ENCODE measurements around the gene VAMP2. TPM values are rescaled to one million over a fixed set of nuclear protein-coding genes. Genes with fewer than 3 reads are reported as not detected.

VAMP2 gene
- total RNA-seq, 6 experiments from 2014 or later: 4.4 to 18.6 (median 13.2) TPM

GRCh38 chr17:8110907-8111306 lies 51.8 kb downstream of the VAMP2 start:
- no peak overlapping the region for H3K4me3 ChIP-seq
- H3K4me1 ChIP-seq: peaks cover 0 to 6% (median 2%) of the 10 kb centered on the region in 4 donors
- DNase-seq (no peak), ATAC-seq (no peak)
- TF ChIP-seq CTCF (IDR thresholded peaks at IDR 0.05) (no peak), POLR2A (IDR thresholded peaks at IDR 0.05) (no peak)
- no peak overlapping the region for H3K27ac ChIP-seq
- H3K36me3 ChIP-seq: no peaks in the 10 kb centered on the region
- peaks cover 0 to 9% of the 10 kb centered on the region in 2 donors for H3K27me3 ChIP-seq
- H3K9me3 ChIP-seq: no peaks in the 10 kb centered on the region
- 89% methylated on average over 6 of the region's 6 CpGs for WGBS (ENCODE audit: insufficient coverage, low coverage, low lambda C conversion rate, missing lambda C conversion rate)
- intact Hi-C loops (cut with DNase I): loop anchor here in 1 of 2 donors (10.0 kb wide), 1 partner anchor 46 kb away; no protein-coding TSS in a partner anchor

GRCh38 chr17:8110456-8110804 lies 52.3 kb downstream of the VAMP2 start:
- DNase-seq (no peak), ATAC-seq (no peak)
- no peaks in the 10 kb centered on the region for H3K9me3 ChIP-seq
- peaks cover 0 to 9% of the 10 kb centered on the region in 2 donors for H3K27me3 ChIP-seq
- no peaks in the 10 kb centered on the region for H3K36me3 ChIP-seq
- no peak overlapping the region for H3K4me3 ChIP-seq
- TF ChIP-seq POLR2A (IDR thresholded peaks at IDR 0.05): no peak
- TF ChIP-seq CTCF (IDR thresholded peaks at IDR 0.05): no peak
- intact Hi-C loops (cut with DNase I): loop anchor here in 1 of 2 donors (10.0 kb wide), 1 partner anchor 46 kb away; no protein-coding TSS in a partner anchor
- 15% methylated on average over 5 of the region's 10 CpGs for WGBS (ENCODE audit: insufficient coverage, low coverage, low lambda C conversion rate, missing lambda C conversion rate)
- H3K4me1 ChIP-seq: peaks cover 0 to 6% (median 2%) of the 10 kb centered on the region in 4 donors
- no peak overlapping the region for H3K27ac ChIP-seq

- H3K4me1 ChIP-seq: peaks cover 0 to 6% (median 2%) of the 10 kb centered on the region in 4 donors
- ATAC-seq (peak; percentile 72 to 86 (median 78)), DNase-seq (peak in 2 of 3 donors; percentile 66 to 69)
- peaks cover 0 to 9% of the 10 kb centered on the region in 2 donors for H3K27me3 ChIP-seq
- TF ChIP-seq CTCF (IDR thresholded peaks at IDR 0.05) (peak; percentile 71 to 81 (median 74)), POLR2A (IDR thresholded peaks at IDR 0.05) (no peak)
- H3K4me3 ChIP-seq: peak overlapping the region in 1 of 3 donors; percentile 10
- intact Hi-C loops (cut with DNase I): loop anchor here in 1 of 2 donors (10.0 kb wide), 1 partner anchor 45 kb away; no protein-coding TSS in a partner anchor
- 25% methylated on average over 4 of the region's 63 CpGs for WGBS (ENCODE audit: insufficient coverage, low coverage, low lambda C conversion rate, missing lambda C conversion rate)
- H3K36me3 ChIP-seq: no peaks in the 10 kb centered on the region
- H3K27ac ChIP-seq: no peak overlapping the region
- no peaks in the 10 kb centered on the region for H3K9me3 ChIP-seq
Measured at GRCh38 chr17:8109661-8110455, 52.9 kb downstream of the VAMP2 start.

MicroRNAs within 50 kb of the gene (microRNA counts, 767-probe panel; counts per million panel counts)
- 237 counts per million for microRNA hsa-miR-4521

Small RNA genes lying within 50 kb of the gene (microRNA-seq; reads per million reads assigned to microRNA genes)
- 0.64 to 2.0 reads per million in 2 donors for gene MIR4521
- gene MIR6883: 0.29 to 0.64 reads per million in 2 donors

Other genes with a start within 250 kb of the VAMP2 start
- under 1 TPM; 0.18 to 0.70 (median 0.46) TPM for gene RNF227, start 246.7 kb downstream of the VAMP2 start, total RNA-seq
- gene KCNAB3, start 233.1 kb downstream of the VAMP2 start, total RNA-seq: 1 to 10 TPM in 3 of 6 experiments, under 1 TPM in 2, not detected in 1; 0.61 to 2.9 (median 1.0) TPM
- gene TRAPPC1, start 231.0 kb downstream of the VAMP2 start, total RNA-seq: 10 to 100 TPM; 43.7 to 57.1 (median 48.3) TPM
- gene CNTROB, start 230.7 kb downstream of the VAMP2 start, total RNA-seq: 10 to 100 TPM in 2 of 6 experiments, 1 to 10 TPM in 4; 7.3 to 12.7 (median 9.4) TPM
- gene GUCY2D, start 160.3 kb downstream of the VAMP2 start, total RNA-seq: under 1 TPM in 1 of 6 experiments, not detected in 5; 0.33 TPM
- gene ALOX15B, start 123.9 kb downstream of the VAMP2 start, total RNA-seq: 1 to 10 TPM in 2 of 6 experiments, under 1 TPM in 4; 0.22 to 2.2 (median 0.72) TPM
- gene ALOX12B, start 75.2 kb downstream of the VAMP2 start, total RNA-seq: not detected
- not detected for gene ALOXE3, start 44.4 kb downstream of the VAMP2 start, total RNA-seq
- gene HES7, start 38.8 kb downstream of the VAMP2 start, total RNA-seq: not detected
- 100 to 1,000 TPM in 1 of 6 experiments, 10 to 100 TPM in 5; 25.7 to 118 (median 55.2) TPM for gene PER1, start 10.5 kb downstream of the VAMP2 start, total RNA-seq
- 1 to 10 TPM; 2.3 to 5.0 (median 3.4) TPM for gene TMEM107, start 13.4 kb upstream of the VAMP2 start, total RNA-seq
- gene BORCS6, start 27.2 kb upstream of the VAMP2 start, total RNA-seq: 1 to 10 TPM; 3.1 to 5.3 (median 4.2) TPM
- 1 to 10 TPM in 4 of 6 experiments, under 1 TPM in 2; 0.26 to 3.9 (median 1.5) TPM for gene AURKB, start 47.6 kb upstream of the VAMP2 start, total RNA-seq
- gene CTC1, start 85.1 kb upstream of the VAMP2 start, total RNA-seq: 10 to 100 TPM in 5 of 6 experiments, 1 to 10 TPM in 1; 8.5 to 29.1 (median 21.1) TPM
- gene PFAS, start 86.3 kb upstream of the VAMP2 start, total RNA-seq: 10 to 100 TPM in 5 of 6 experiments, 1 to 10 TPM in 1; 10.0 to 21.0 (median 15.6) TPM
- gene RANGRF, start 125.7 kb upstream of the VAMP2 start, total RNA-seq: 1 to 10 TPM; 4.7 to 9.5 (median 6.8) TPM
- 1 to 10 TPM in 4 of 6 experiments, under 1 TPM in 2; 0.49 to 3.0 (median 1.6) TPM for gene SLC25A35, start 132.5 kb upstream of the VAMP2 start, total RNA-seq
- gene ARHGEF15, start 147.3 kb upstream of the VAMP2 start, total RNA-seq: 10 to 100 TPM in 1 of 6 experiments, 1 to 10 TPM in 5; 1.6 to 12.2 (median 2.5) TPM
- not detected for gene ODF4, start 176.9 kb upstream of the VAMP2 start, total RNA-seq
- gene RPL26, start 220.2 kb upstream of the VAMP2 start, total RNA-seq: 1,000 to 10,000 TPM in 2 of 6 experiments, 100 to 1,000 TPM in 4; 467 to 1,753 (median 509) TPM
- not detected for gene RNF222, start 234.9 kb upstream of the VAMP2 start, total RNA-seq